IMR-90 (cell line): Measurements from ENCODE around the gene FOSL1.

ENCODE experiments used
- BHLHE40 ChIP-seq: fragments of 150-350 bp; IDR thresholded peaks from 2 replicates; pipeline ENCODE4 v1.6.1; 2016; ENCODE audit warnings: mild to moderate bottlenecking, low read depth, low read length
- CEBPB ChIP-seq: IDR thresholded peaks from 2 replicates; pipeline ENCODE4 v1.6.1; 2012; ENCODE audit warnings: low read depth, low read length, improper control_type of control experiment
- CTCF ChIP-seq: conservative IDR thresholded peaks from 2 replicates; pipeline ENCODE4 v1.5.1; 2012; ENCODE audit warnings: mild to moderate bottlenecking, low read depth, low read length, improper control_type of control experiment
- ELK1 ChIP-seq: fragments of 150-350 bp; IDR thresholded peaks from 2 replicates; pipeline ENCODE4 v1.6.1; 2016; ENCODE audit warnings: low read depth, mild to moderate bottlenecking, low read length, moderate library complexity, borderline replicate concordance
- MAFK ChIP-seq: IDR thresholded peaks from 2 replicates; pipeline ENCODE4 v1.6.1; 2012; ENCODE audit warnings: low read depth, low read length, improper control_type of control experiment
- MAZ ChIP-seq: IDR thresholded peaks from 2 replicates; pipeline ENCODE4 v1.6.1; 2012; ENCODE audit warnings: low read depth, mild to moderate bottlenecking, low read length, improper control_type of control experiment, moderate library complexity, borderline replicate concordance
- MXI1 ChIP-seq: IDR thresholded peaks from 2 replicates; pipeline ENCODE4 v1.6.1; 2012; ENCODE audit warnings: low read depth, mild to moderate bottlenecking, low read length, moderate library complexity, borderline replicate concordance
- POLR2A ChIP-seq: IDR thresholded peaks from 2 replicates; pipeline ENCODE4 v1.6.1; 2012; ENCODE audit warnings: mild to moderate bottlenecking, low read depth, low read length
- RAD21 ChIP-seq: IDR thresholded peaks from 2 replicates; pipeline ENCODE4 v1.6.1; 2012; ENCODE audit warnings: low read length, improper control_type of control experiment
- RFX5 ChIP-seq: IDR thresholded peaks from 2 replicates; pipeline ENCODE4 v1.8.0; 2012; ENCODE audit warnings: low read depth, mild to moderate bottlenecking, low read length, moderate library complexity
- SMC3 ChIP-seq: fragments of 150-350 bp; IDR thresholded peaks from 2 replicates; pipeline ENCODE4 v1.6.1; 2016; ENCODE audit warnings: low read depth, mild to moderate bottlenecking, antibody characterized with exemption, low read length, moderate library complexity
- USF2 ChIP-seq: fragments of 150-350 bp; IDR thresholded peaks from 2 replicates; pipeline ENCODE4 v1.6.1; 2017; ENCODE audit warnings: mild to moderate bottlenecking, antibody characterized with exemption, low read length, low read depth

- TF ChIP-seq POLR2A (no peak; the same call in 1 of the 2 replicates), RAD21 (no peak), CTCF (no peak), SMC3 (no peak), USF2 (no peak), MAFK (no peak), MAZ (no peak), ELK1 (no peak), BHLHE40 (no peak), MXI1 (no peak; the same call in 1 of the 2 replicates), CEBPB (no peak), RFX5 (no peak)
Measured at GRCh38 chr11:65859812-65860277, 40.3 kb downstream of the FOSL1 start.
